ENCODE data around the gene RAET1G.

DNA sequence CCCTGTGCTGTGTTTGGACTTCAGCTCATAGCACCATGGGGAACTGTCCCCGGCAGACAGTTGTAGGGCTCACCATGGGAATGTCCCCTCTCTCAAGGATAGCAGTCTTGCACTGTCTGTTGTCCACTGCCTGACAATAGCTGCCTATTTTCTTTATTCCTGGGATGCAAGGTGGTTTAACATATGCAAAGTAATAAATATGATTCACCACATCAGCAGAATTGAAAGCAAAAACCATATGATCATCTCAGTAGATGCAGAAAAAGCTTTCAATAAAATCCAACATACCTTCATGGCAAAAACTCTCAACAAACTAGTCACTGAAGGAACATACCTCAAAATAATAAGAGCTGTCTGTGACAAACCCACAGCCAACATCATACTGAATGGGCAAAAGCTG lies 45.3 kb downstream of the RAET1G start:
- TF ChIP-seq, protein P1, sequence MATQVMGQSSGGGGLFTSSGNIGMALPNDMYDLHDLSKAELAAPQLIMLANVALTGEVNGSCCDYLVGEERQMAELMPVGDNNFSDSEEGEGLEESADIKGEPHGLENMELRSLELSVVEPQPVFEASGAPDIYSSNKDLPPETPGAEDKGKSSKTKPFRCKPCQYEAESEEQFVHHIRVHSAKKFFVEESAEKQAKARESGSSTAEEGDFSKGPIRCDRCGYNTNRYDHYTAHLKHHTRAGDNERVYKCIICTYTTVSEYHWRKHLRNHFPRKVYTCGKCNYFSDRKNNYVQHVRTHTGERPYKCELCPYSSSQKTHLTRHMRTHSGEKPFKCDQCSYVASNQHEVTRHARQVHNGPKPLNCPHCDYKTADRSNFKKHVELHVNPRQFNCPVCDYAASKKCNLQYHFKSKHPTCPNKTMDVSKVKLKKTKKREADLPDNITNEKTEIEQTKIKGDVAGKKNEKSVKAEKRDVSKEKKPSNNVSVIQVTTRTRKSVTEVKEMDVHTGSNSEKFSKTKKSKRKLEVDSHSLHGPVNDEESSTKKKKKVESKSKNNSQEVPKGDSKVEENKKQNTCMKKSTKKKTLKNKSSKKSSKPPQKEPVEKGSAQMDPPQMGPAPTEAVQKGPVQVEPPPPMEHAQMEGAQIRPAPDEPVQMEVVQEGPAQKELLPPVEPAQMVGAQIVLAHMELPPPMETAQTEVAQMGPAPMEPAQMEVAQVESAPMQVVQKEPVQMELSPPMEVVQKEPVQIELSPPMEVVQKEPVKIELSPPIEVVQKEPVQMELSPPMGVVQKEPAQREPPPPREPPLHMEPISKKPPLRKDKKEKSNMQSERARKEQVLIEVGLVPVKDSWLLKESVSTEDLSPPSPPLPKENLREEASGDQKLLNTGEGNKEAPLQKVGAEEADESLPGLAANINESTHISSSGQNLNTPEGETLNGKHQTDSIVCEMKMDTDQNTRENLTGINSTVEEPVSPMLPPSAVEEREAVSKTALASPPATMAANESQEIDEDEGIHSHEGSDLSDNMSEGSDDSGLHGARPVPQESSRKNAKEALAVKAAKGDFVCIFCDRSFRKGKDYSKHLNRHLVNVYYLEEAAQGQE (IDR thresholded peaks at IDR 0.05; ENCODE audit: insufficient read depth in 1 of 2, low read depth in 2 of 2, low read length in 2 of 2) = no peak
- TF ChIP-seq SIN3A (IDR thresholded peaks at IDR 0.05; ENCODE audit: borderline replicate concordance, insufficient read depth, low read length) (no peak), TAF1 (IDR thresholded peaks at IDR 0.05; ENCODE audit: borderline replicate concordance, insufficient read depth, low read length) (no peak), POLR2AphosphoS5 (IDR thresholded peaks at IDR 0.05; ENCODE audit: low read depth, low read length) (no peak), FOXP2 (optimal IDR thresholded peaks at IDR 0.05; ENCODE audit: borderline replicate concordance, extremely low read depth, extremely low read length, insufficient read depth) (no peak)

All from PFSK-1 (cell line).